ENCODE measurements around the gene ANKRD33.

Gene ANKRD33

GRCh38 chr12:51938726-51939125 lies 50.8 kb downstream of the ANKRD33 start:
- no peak overlapping the region for H3K4me3 Mint-ChIP-seq
- H3K27me3 Mint-ChIP-seq, result peaks cover 17% of the 10 kb centered on the region
- intact Hi-C loops (cut with micrococcal nuclease), result no loop called here
- H3K36me3 Mint-ChIP-seq (ENCODE audit: low read depth), result no peaks in the 10 kb centered on the region
- H3K4me1 Mint-ChIP-seq (ENCODE audit: low read depth), result peaks cover 21% of the 10 kb centered on the region
- H3K27ac Mint-ChIP-seq, result no peak overlapping the region
- H3K9me3 Mint-ChIP-seq, result peaks cover 1% of the 10 kb centered on the region

- H3K27me3 Mint-ChIP-seq, result peaks cover 10% of the 10 kb centered on the region
- no peak overlapping the region for H3K27ac Mint-ChIP-seq
- H3K9me3 Mint-ChIP-seq, result peaks cover 19% of the 10 kb centered on the region
- H3K4me1 Mint-ChIP-seq (ENCODE audit: low read depth), result peaks cover 7% of the 10 kb centered on the region
- H3K36me3 Mint-ChIP-seq (ENCODE audit: low read depth), result peaks cover 7% of the 10 kb centered on the region
- H3K4me3 Mint-ChIP-seq, result no peak overlapping the region
- intact Hi-C loops (cut with micrococcal nuclease), result no loop called here
Observed at GRCh38 chr12:51941011-51941581, 53.2 kb downstream of the ANKRD33 start.
